ENCODE results near the gene SIGLECL1. TPM values are rescaled to one million over a fixed set of nuclear protein-coding genes. Genes with fewer than 3 reads are reported as not detected.

Gene SIGLECL1
- total RNA-seq, 1 experiment from 2014 or later, result not detected

- ChIA-PET POLR2A (no interaction called here), CTCF (interaction anchor here (0.9 kb wide), 1 partner anchor 150 kb away, joined by 4 read pairs; no protein-coding TSS in a partner anchor)
- no peak for DNase-seq (ENCODE audit: unreplicated experiment)
- Mint-ChIP-seq H3K9me3 (ENCODE audit: unreplicated experiment) (peaks cover 20% of the 10 kb centered on the region), H3K4me1 (ENCODE audit: insufficient read depth, unreplicated experiment) (no peaks in the 10 kb centered on the region), H3K27me3 (ENCODE audit: insufficient read depth, unreplicated experiment) (no peaks in the 10 kb centered on the region), H3K36me3 (ENCODE audit: insufficient read depth, unreplicated experiment) (no peaks in the 10 kb centered on the region), H3K27ac (ENCODE audit: low read depth, unreplicated experiment) (no peak overlapping the region), H3K4me3 (ENCODE audit: unreplicated experiment) (no peak overlapping the region)
- no peak for TF ChIP-seq CTCF (IDR thresholded peaks at IDR 0.05; ENCODE audit: unreplicated experiment)
- no TSS peak for BruUV-seq (replicated peaks)
- intact Hi-C loops (cut with micrococcal nuclease), result no loop called here
Observed at GRCh38 chr19:51296336-51297093, 45.6 kb downstream of the SIGLECL1 start.

GRCh38 chr19:51297406-51297805 is 46.5 kb downstream of the SIGLECL1 start:
- TF ChIP-seq CTCF (IDR thresholded peaks at IDR 0.05; ENCODE audit: unreplicated experiment), result no peak
- Mint-ChIP-seq H3K4me3 (ENCODE audit: unreplicated experiment) (no peak overlapping the region), H3K36me3 (ENCODE audit: insufficient read depth, unreplicated experiment) (no peaks in the 10 kb centered on the region), H3K4me1 (ENCODE audit: insufficient read depth, unreplicated experiment) (no peaks in the 10 kb centered on the region), H3K9me3 (ENCODE audit: unreplicated experiment) (peaks cover 12% of the 10 kb centered on the region), H3K27me3 (ENCODE audit: insufficient read depth, unreplicated experiment) (no peaks in the 10 kb centered on the region), H3K27ac (ENCODE audit: low read depth, unreplicated experiment) (no peak overlapping the region)
- ChIA-PET POLR2A (no interaction called here), CTCF (interaction anchor here (0.5 kb wide), 1 partner anchor 566 kb away, joined by 3 read pairs; no protein-coding TSS in a partner anchor)
- DNase-seq (ENCODE audit: unreplicated experiment), result no peak
- no TSS peak for BruUV-seq (replicated peaks)
- intact Hi-C loops (cut with micrococcal nuclease), result no loop called here

GRCh38 chr19:51301266-51301665 is 50.4 kb downstream of the SIGLECL1 start:
- CTCF ChIA-PET, result interaction anchor here (0.9 to 1.3 kb wide), 2 partner anchors 9 to 37 kb away, joined by 4 to 5 read pairs; no protein-coding TSS in a partner anchor
- no TSS peak for BruUV-seq (replicated peaks)
- H3K27me3 Mint-ChIP-seq (ENCODE audit: insufficient read depth, unreplicated experiment), result no peaks in the 10 kb centered on the region
- H3K4me3 Mint-ChIP-seq (ENCODE audit: unreplicated experiment), result no peak overlapping the region
- no peak overlapping the region for H3K27ac Mint-ChIP-seq (ENCODE audit: low read depth, unreplicated experiment)
- H3K36me3 Mint-ChIP-seq (ENCODE audit: insufficient read depth, unreplicated experiment), result no peaks in the 10 kb centered on the region
- POLR2A ChIA-PET, result no interaction called here
- DNase-seq (ENCODE audit: unreplicated experiment), result no peak
- no peaks in the 10 kb centered on the region for H3K4me1 Mint-ChIP-seq (ENCODE audit: insufficient read depth, unreplicated experiment)
- TF ChIP-seq CTCF (IDR thresholded peaks at IDR 0.05; ENCODE audit: unreplicated experiment), result no peak
- intact Hi-C loops (cut with micrococcal nuclease), result no loop called here
- peaks cover 15% of the 10 kb centered on the region for H3K9me3 Mint-ChIP-seq (ENCODE audit: unreplicated experiment)

- H3K27me3 Mint-ChIP-seq (ENCODE audit: insufficient read depth, unreplicated experiment), result no peaks in the 10 kb centered on the region
- ChIA-PET POLR2A (no interaction called here), CTCF (interaction anchor here (0.6 kb wide), 1 partner anchor 88 kb away, joined by 5 read pairs; no protein-coding TSS in a partner anchor)
- no peak for TF ChIP-seq CTCF (IDR thresholded peaks at IDR 0.05; ENCODE audit: unreplicated experiment)
- no peaks in the 10 kb centered on the region for H3K4me1 Mint-ChIP-seq (ENCODE audit: insufficient read depth, unreplicated experiment)
- no peak overlapping the region for H3K4me3 Mint-ChIP-seq (ENCODE audit: unreplicated experiment)
- BruUV-seq (replicated peaks), result no TSS peak
- no peak overlapping the region for H3K27ac Mint-ChIP-seq (ENCODE audit: low read depth, unreplicated experiment)
- peaks cover 44% of the 10 kb centered on the region for H3K9me3 Mint-ChIP-seq (ENCODE audit: unreplicated experiment)
- H3K36me3 Mint-ChIP-seq (ENCODE audit: insufficient read depth, unreplicated experiment), result no peaks in the 10 kb centered on the region
- DNase-seq (ENCODE audit: unreplicated experiment), result no peak
- intact Hi-C loops (cut with micrococcal nuclease), result no loop called here
Observed at GRCh38 chr19:51305479-51305878, 54.6 kb downstream of the SIGLECL1 start.

Measured in MCF 10A (cell line).